Gastroesophageal sphincter (tissue), 3 donors: Measurements from ENCODE around the gene DIPK1A.

Experiments
- EP300 ChIP-seq: sonication (generic); formaldehyde crosslinking; IDR thresholded peaks from one replicate; pipeline ENCODE4 v1.6.1; 2017; ENCODE audit warnings: antibody characterized with exemption, mild to moderate bottlenecking
- POLR2A ChIP-seq, 2 donors: fragments of 450-650 bp; IDR thresholded peaks; one replicate each; pipeline ENCODE4 v1.6.1; 2017; ENCODE audit warnings: antibody characterized with exemption in 2 of 2, mild to moderate bottlenecking in 2 of 2, moderate library complexity in 1 of 2
- POLR2AphosphoS5 ChIP-seq: sonication (generic); formaldehyde crosslinking; IDR thresholded peaks from one replicate; pipeline ENCODE4 v1.6.1; 2017; ENCODE audit warnings: antibody characterized with exemption
- TF ChIP-seq, protein P1 (sequence below), 4 experiments: fragments of 200-600 bp in 2 of 4; fragments of 450-650 bp in 2 of 4; sonication (generic) in 1 of 4; IDR thresholded peaks; one replicate each; pipeline ENCODE4 v1.5.1; 2017 to 2019; ENCODE audit warnings: antibody characterized with exemption in 4 of 4, mild to moderate bottlenecking in 2 of 4, moderate library complexity in 2 of 4

- TF ChIP-seq, protein P1, sequence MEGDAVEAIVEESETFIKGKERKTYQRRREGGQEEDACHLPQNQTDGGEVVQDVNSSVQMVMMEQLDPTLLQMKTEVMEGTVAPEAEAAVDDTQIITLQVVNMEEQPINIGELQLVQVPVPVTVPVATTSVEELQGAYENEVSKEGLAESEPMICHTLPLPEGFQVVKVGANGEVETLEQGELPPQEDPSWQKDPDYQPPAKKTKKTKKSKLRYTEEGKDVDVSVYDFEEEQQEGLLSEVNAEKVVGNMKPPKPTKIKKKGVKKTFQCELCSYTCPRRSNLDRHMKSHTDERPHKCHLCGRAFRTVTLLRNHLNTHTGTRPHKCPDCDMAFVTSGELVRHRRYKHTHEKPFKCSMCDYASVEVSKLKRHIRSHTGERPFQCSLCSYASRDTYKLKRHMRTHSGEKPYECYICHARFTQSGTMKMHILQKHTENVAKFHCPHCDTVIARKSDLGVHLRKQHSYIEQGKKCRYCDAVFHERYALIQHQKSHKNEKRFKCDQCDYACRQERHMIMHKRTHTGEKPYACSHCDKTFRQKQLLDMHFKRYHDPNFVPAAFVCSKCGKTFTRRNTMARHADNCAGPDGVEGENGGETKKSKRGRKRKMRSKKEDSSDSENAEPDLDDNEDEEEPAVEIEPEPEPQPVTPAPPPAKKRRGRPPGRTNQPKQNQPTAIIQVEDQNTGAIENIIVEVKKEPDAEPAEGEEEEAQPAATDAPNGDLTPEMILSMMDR (IDR thresholded peaks at IDR 0.05) = no peak
- TF ChIP-seq EP300 (no peak), POLR2A (IDR thresholded peaks at IDR 0.05) (no peak), POLR2AphosphoS5 (no peak)
Observed at GRCh38 chr1:92795166-92795565, 166.1 kb downstream of the DIPK1A start.
